ENCODE measurements around the gene BNC1.

Gene BNC1

DNA sequence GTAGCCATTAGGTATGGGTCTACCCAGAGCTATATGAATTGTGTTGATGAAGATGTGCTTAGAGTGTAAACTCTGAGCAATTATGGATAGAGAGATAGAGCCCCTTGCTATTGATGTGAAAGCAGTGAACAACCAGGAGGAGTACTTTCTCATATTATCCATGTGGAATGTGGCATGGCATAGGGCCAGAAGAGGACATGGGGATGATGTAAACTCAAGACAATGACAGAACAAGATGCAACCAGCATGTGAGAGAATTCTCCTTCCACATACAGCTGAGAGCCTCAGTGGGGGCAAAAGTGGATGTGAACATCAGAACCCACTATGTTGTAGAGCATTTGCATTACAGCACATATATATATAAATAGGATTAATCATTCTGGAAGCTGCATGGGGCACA, 36.4 kb upstream of the BNC1 start:
- peak; percentile 40 for DNase-seq (ENCODE audit: low read depth)

DNA sequence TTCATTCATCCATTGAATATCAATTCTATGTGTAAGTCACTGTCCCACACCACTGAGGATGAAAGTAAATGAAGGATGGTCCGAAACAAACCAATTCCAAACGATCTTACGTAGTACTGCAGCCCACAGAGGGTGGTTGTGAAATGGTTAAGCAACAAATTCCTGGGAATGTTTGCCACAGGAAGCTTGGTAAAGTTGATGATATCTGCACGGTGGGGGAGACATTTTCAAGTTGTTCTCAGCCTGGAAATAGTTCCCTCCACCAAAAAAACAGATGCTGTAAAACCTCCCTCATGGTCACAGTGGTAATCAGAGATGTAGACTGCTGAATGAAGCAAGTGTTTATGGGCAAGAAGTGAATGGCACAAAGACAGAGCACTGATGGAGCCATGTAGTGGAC, 35.9 kb upstream of the BNC1 start:
- DNase-seq (ENCODE audit: low read depth) = peak; percentile 73
- TF ChIP-seq, protein P1, sequence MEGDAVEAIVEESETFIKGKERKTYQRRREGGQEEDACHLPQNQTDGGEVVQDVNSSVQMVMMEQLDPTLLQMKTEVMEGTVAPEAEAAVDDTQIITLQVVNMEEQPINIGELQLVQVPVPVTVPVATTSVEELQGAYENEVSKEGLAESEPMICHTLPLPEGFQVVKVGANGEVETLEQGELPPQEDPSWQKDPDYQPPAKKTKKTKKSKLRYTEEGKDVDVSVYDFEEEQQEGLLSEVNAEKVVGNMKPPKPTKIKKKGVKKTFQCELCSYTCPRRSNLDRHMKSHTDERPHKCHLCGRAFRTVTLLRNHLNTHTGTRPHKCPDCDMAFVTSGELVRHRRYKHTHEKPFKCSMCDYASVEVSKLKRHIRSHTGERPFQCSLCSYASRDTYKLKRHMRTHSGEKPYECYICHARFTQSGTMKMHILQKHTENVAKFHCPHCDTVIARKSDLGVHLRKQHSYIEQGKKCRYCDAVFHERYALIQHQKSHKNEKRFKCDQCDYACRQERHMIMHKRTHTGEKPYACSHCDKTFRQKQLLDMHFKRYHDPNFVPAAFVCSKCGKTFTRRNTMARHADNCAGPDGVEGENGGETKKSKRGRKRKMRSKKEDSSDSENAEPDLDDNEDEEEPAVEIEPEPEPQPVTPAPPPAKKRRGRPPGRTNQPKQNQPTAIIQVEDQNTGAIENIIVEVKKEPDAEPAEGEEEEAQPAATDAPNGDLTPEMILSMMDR (conservative IDR thresholded peaks at IDR 0.05; ENCODE audit: control insufficient read depth, insufficient read depth, low read depth, low read length) = no peak
- no peak overlapping the region for H3K4me3 ChIP-seq (ENCODE audit: control insufficient read depth, low read depth, low read length)

More for the DNA sequence above, 36.4 kb upstream of the BNC1 start:
- H3K4me3 ChIP-seq (ENCODE audit: control insufficient read depth, low read depth, low read length) = no peak overlapping the region
- TF ChIP-seq, protein P1 (conservative IDR thresholded peaks at IDR 0.05; ENCODE audit: control insufficient read depth, insufficient read depth, low read depth, low read length) = no peak

DNA sequence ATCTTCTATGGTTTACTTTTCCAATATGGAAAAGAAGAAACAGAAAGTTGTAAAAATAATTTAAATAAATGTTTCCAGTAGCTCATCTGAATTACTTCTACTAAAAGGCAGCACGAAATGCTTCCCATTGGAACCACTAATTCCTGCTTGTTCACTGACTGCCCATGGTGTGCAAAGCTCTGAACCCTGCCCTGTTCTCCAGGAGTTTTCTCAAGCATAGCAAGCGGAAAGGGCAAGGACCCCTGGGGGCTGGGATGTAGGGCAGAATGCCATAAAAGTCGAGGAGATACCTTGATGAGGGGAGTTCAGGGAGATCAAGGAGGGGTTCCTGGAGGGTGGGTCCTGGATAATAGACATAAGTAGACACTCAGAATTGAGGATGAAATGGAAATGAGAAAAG, 35.3 kb upstream of the BNC1 start:
- no peak overlapping the region for H3K4me3 ChIP-seq (ENCODE audit: control insufficient read depth, low read depth, low read length)
- TF ChIP-seq, protein P1 (conservative IDR thresholded peaks at IDR 0.05; ENCODE audit: control insufficient read depth, insufficient read depth, low read depth, low read length) = no peak
- DNase-seq (ENCODE audit: low read depth) = no peak

DNA sequence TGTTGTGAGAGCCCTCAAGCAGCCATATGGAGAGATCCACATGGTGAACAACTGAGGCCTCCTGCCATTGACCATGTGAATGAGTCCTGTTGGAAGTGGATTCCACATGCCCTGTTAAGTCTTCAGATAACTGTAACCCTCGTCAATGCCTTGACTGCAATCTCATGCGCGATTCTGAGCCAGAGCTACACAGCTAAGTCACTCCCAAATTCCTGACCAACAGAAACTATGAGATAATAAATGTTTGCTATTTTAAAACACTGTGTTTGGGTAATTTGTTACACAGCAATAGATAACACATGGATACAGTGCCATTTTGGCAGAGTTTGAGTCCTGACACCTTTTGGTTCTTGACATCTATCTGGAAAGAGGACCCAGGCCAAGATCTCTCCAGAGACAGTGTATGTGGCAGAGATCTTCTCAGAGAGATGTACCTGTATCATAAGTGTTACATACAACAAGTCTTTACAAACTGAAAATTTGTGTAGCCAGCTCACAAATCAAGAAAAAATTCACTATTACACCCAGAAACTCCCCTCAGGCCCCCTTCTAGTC, 34.5 kb upstream of the BNC1 start:
- DNase-seq (ENCODE audit: low read depth) = no peak
- TF ChIP-seq, protein P1 (conservative IDR thresholded peaks at IDR 0.05; ENCODE audit: control insufficient read depth, insufficient read depth, low read depth, low read length) = no peak
- H3K4me3 ChIP-seq (ENCODE audit: control insufficient read depth, low read depth, low read length) = no peak overlapping the region

DNA sequence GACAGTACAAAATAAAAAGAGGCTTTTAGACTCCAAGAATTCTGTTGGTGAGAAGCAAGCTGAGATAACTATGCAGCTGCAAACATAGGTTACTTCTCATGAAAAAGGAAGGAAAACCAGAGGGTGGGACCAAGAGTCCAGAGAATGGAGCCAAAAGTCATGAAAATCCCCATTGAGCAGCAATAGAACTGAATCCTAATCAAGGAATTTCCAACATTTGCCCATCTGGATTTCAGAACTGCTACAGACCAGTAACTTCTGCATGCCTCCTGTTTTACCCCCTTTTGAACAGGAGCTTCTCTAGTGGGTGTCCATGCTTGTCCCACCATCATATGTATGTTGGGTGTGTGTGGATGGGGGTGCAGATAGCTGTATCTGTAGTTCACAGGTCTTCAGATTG, 33.6 kb upstream of the BNC1 start:
- DNase-seq (ENCODE audit: low read depth) = no peak
- H3K4me3 ChIP-seq (ENCODE audit: control insufficient read depth, low read depth, low read length) = no peak overlapping the region
- TF ChIP-seq, protein P1 (conservative IDR thresholded peaks at IDR 0.05; ENCODE audit: control insufficient read depth, insufficient read depth, low read depth, low read length) = no peak

DNA sequence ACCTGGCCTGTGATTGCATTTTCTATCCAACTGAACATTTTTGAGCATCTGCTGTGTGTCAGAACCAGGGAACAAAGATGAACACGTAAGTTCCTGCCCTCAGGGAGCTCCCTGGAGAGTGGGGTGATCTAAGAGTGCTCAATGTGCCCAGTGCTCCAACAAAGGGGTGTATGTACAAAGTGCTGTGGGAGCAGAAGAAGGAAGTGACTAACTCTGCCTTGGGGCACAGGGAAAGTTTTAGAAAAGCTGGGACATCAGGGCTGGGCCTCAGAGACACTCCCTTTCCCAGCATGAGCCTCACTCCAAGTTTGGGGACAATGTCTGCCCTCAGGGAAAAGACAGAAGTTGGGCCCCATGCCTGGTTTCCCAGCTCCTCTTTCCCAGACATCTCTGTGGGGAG, 27.6 kb upstream of the BNC1 start:
- no peak for DNase-seq (ENCODE audit: low read depth)
- TF ChIP-seq, protein P1 (conservative IDR thresholded peaks at IDR 0.05; ENCODE audit: control insufficient read depth, insufficient read depth, low read depth, low read length) = no peak
- H3K4me3 ChIP-seq (ENCODE audit: control insufficient read depth, low read depth, low read length) = no peak overlapping the region

Measured in fibroblast of mammary gland (primary cell).